ENCODE measurements around the gene CCR7. TPM values are rescaled to one million over a fixed set of nuclear protein-coding genes. Genes with fewer than 3 reads are reported as not detected.

Gene CCR7
- total and polyA plus RNA-seq, 10 donors: 29.0 to 79.1 (median 55.0) TPM

DNA sequence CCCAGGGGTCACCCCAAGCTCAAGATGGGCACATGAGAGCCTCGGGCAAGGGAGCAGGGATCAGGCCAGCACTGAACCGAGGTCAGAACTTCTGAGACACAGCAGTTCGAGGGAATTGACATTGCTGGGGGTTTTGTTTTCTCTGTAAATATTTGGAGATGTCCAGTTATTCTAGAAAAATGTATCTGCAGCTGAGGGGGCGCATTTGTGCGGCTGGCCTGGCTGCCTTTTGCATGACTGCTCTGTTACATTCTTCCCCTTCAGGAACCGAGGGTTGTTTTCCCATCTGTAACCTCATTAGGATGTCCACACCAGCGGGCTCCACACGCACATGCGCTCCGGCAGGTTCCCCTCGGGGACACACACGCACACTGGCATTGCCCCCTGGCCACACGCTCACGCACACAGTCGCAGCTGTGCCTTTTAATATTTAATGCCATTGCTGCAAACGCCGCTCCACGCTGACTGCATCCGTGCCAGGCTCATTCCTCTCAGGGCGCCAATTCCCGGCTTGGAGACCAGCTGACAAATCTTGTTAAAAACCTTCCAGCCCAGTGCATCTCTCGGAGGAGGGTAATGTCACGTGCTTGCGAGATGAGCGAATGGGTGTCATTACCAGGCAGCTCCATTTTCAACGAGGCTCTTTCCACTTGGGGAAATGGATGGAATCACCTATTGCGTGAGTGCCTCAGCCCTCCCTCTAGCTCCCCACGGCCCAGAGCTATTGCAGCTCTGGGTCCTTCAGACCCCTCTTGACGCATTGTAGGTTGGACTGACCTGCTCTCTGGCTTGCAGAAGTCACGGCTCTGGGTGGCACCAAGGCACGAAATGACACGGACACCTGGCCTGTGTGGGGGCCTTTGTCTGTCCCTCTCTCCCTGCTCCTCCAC, 13.1 kb downstream of the CCR7 start:
- WGBS, 5 donors: 70 to 89% (median 79%) methylated on average over 26 to 32 of the region's 32 CpGs
- H3K4me1 ChIP-seq: peaks cover 68 to 99% (median 94%) of the 10 kb centered on the region in 6 donors
- intact Hi-C loops (cut with DNase I; ENCODE audit: low total_unique reads): no loop called here

DNA sequence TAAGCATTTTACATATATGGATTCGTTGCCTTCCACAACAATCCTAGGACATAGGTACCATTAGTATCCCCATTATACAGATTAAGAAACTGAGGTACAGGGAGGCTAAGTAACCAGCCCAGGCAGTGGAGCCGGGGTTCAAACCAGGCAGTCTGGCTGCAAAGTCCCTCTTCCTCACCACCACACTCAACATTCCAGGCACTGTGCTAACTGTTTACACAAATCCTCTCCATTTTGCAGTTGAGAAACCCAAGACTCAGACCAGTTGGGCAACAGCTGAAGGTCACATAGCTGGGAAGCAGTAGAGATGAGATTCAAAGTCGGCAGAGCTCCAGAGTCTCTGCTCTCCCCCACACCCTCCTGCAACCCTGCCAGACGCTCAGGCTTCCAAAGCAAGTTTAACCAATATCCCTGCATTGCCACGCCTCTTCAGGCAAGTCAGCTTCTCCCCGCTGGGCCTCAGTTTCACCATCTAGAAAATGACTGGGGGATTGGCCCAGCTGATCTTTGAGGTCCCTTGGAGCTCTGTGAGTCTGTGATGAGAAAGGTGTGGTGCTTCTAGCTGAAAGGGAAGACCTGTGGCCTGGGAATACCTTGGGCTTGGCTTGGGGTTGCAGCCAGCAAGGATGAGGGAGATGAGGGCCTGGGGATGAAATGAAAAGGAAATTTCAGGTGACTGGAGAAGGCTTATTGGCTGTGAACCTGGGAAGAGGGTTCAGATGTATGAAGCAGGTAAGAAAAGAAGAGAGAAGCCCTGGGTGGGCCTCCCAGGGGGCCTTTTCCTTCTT, 14.0 kb downstream of the CCR7 start:
- peak; percentile 69 for DNase-seq
- Histone ChIP-seq H3K27ac (peak overlapping the region; percentile 35 to 95 (median 88)), H3K4me1 (peaks cover 60 to 97% (median 90%) of the 10 kb centered on the region in 6 donors), H3K9me3 (no peaks in the 10 kb centered on the region), H3K27me3 (replicated peaks in 1 of 7) (no peaks in the 10 kb centered on the region), H3K4me3 (no peak overlapping the region), H3K36me3 (peaks cover 0 to 22% (median 0%) of the 10 kb centered on the region in 6 donors)
- intact Hi-C loops (cut with DNase I; ENCODE audit: low total_unique reads): no loop called here
- 72 to 87% (median 82%) methylated on average over 6 of the region's 6 CpGs for WGBS, 5 donors
- TF ChIP-seq POLR2AphosphoS5 (IDR thresholded peaks at IDR 0.05) (peak in 2 of 3 donors; percentile 44 to 70), POLR2A (IDR thresholded peaks at IDR 0.05) (no peak)
- TF ChIP-seq, protein P1, sequence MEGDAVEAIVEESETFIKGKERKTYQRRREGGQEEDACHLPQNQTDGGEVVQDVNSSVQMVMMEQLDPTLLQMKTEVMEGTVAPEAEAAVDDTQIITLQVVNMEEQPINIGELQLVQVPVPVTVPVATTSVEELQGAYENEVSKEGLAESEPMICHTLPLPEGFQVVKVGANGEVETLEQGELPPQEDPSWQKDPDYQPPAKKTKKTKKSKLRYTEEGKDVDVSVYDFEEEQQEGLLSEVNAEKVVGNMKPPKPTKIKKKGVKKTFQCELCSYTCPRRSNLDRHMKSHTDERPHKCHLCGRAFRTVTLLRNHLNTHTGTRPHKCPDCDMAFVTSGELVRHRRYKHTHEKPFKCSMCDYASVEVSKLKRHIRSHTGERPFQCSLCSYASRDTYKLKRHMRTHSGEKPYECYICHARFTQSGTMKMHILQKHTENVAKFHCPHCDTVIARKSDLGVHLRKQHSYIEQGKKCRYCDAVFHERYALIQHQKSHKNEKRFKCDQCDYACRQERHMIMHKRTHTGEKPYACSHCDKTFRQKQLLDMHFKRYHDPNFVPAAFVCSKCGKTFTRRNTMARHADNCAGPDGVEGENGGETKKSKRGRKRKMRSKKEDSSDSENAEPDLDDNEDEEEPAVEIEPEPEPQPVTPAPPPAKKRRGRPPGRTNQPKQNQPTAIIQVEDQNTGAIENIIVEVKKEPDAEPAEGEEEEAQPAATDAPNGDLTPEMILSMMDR (IDR thresholded peaks at IDR 0.05 in 8 of 11, conservative IDR thresholded peaks at IDR 0.05 in 3 of 11): no peak

More for the DNA sequence above, 13.1 kb downstream of the CCR7 start:
- TF ChIP-seq POLR2AphosphoS5 (IDR thresholded peaks at IDR 0.05): peak; percentile 52 to 88 (median 62)
- no peak for TF ChIP-seq POLR2A (IDR thresholded peaks at IDR 0.05)
- TF ChIP-seq, protein P1 (IDR thresholded peaks at IDR 0.05 in 8 of 11, conservative IDR thresholded peaks at IDR 0.05 in 3 of 11): no peak
- Histone ChIP-seq H3K27me3 (replicated peaks in 1 of 7) (no peaks in the 10 kb centered on the region), H3K36me3 (peaks cover 0 to 30% (median 0%) of the 10 kb centered on the region in 6 donors), H3K9me3 (no peaks in the 10 kb centered on the region), H3K27ac (peak overlapping the region; percentile 35 to 95 (median 88)), H3K4me3 (no peak overlapping the region)
- DNase-seq: peak; percentile 68

DNA sequence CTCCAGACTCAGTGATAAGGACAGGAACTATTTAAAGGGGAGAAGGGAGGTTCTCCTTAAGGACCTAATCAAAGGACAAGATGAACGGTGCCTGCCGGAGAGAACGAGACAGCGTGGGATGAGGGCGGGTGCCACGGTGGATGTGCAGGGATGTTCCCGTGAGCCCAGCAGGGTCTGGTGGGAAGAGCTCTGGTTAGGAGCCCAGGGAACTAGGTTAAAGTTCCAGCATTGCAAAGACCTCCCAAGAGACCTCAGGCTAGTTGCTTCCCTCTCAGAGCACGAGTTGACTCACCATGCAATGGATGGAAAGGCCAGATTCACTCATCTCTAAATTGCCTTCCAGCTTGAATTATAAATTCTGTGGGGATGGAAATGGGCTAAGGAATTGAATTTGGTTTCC, 14.7 kb downstream of the CCR7 start:
- Histone ChIP-seq H3K4me1 (peaks cover 54 to 93% (median 83%) of the 10 kb centered on the region in 6 donors), H3K27me3 (replicated peaks in 1 of 7) (no peaks in the 10 kb centered on the region), H3K36me3 (peaks cover 0 to 15% (median 0%) of the 10 kb centered on the region in 6 donors), H3K4me3 (no peak overlapping the region), H3K9me3 (no peaks in the 10 kb centered on the region), H3K27ac (peak overlapping the region in 7 of 8 donors; percentile 38 to 95 (median 88))
- 80 to 88% (median 85%) methylated on average over 8 of the region's 8 CpGs for WGBS, 5 donors
- DNase-seq: peak; percentile 49
- TF ChIP-seq POLR2A (IDR thresholded peaks at IDR 0.05) (no peak), POLR2AphosphoS5 (IDR thresholded peaks at IDR 0.05) (peak in 2 of 3 donors; percentile 35 to 70)
- TF ChIP-seq, protein P1 (IDR thresholded peaks at IDR 0.05 in 8 of 11, conservative IDR thresholded peaks at IDR 0.05 in 3 of 11): no peak
- intact Hi-C loops (cut with DNase I; ENCODE audit: low total_unique reads): no loop called here

Measured in spleen (tissue), 11 donors.